ENCODE results near the gene MCC.

The MCC gene

GRCh38 chr5:113164021-113164420 is 324.2 kb downstream of the MCC start:
- DNase-seq: no peak

GRCh38 chr5:113163328-113163727 is 324.9 kb downstream of the MCC start:
- no peak for DNase-seq

- no peak for DNase-seq
These were observed 325.5 kb downstream of the MCC start for GRCh38 chr5:113162770-113163169.

- DNase-seq: no peak
These were observed 326.0 kb downstream of the MCC start for GRCh38 chr5:113162208-113162607.

- no peak for DNase-seq
These were observed 326.4 kb downstream of the MCC start for GRCh38 chr5:113161806-113162205.

- DNase-seq: no peak
These were observed 330.4 kb downstream of the MCC start for GRCh38 chr5:113157886-113158285.

- no peak for DNase-seq
These were observed 331.9 kb downstream of the MCC start for GRCh38 chr5:113156271-113156877.

GRCh38 chr5:113153512-113154097 is 334.6 kb downstream of the MCC start:
- no peak for DNase-seq

GRCh38 chr5:113152380-113152740 is 335.9 kb downstream of the MCC start:
- DNase-seq: no peak

- no peak for DNase-seq
These were observed 336.4 kb downstream of the MCC start for GRCh38 chr5:113151641-113152379.

- DNase-seq: no peak
These were observed 337.4 kb downstream of the MCC start for GRCh38 chr5:113150821-113151220.

GRCh38 chr5:113150221-113150620 is 338.0 kb downstream of the MCC start:
- no peak for DNase-seq

- no peak for DNase-seq
These were observed 340.7 kb downstream of the MCC start for GRCh38 chr5:113147537-113147936.

- DNase-seq: no peak
These were observed 341.1 kb downstream of the MCC start for GRCh38 chr5:113147101-113147508.

GRCh38 chr5:113145757-113146387 is 342.4 kb downstream of the MCC start:
- no peak for DNase-seq

- DNase-seq: no peak
These were observed 346.1 kb downstream of the MCC start for GRCh38 chr5:113142186-113142585.

- no peak for DNase-seq
These were observed 347.2 kb downstream of the MCC start for GRCh38 chr5:113140837-113141671.

- DNase-seq: no peak
These were observed 354.9 kb downstream of the MCC start for GRCh38 chr5:113133211-113133975.

- DNase-seq: no peak
These were observed 355.7 kb downstream of the MCC start for GRCh38 chr5:113132564-113132963.

GRCh38 chr5:113128641-113129330 is 359.5 kb downstream of the MCC start:
- no peak for DNase-seq

GRCh38 chr5:113128082-113128481 is 360.2 kb downstream of the MCC start:
- DNase-seq: no peak

- DNase-seq: no peak
These were observed 361.2 kb downstream of the MCC start for GRCh38 chr5:113127021-113127420.

All from CD4-positive, alpha-beta T cell treated with Interleukin-4 for 4 hours (primary cell).